Measurements from ENCODE around the gene TIMP2.

DNA sequence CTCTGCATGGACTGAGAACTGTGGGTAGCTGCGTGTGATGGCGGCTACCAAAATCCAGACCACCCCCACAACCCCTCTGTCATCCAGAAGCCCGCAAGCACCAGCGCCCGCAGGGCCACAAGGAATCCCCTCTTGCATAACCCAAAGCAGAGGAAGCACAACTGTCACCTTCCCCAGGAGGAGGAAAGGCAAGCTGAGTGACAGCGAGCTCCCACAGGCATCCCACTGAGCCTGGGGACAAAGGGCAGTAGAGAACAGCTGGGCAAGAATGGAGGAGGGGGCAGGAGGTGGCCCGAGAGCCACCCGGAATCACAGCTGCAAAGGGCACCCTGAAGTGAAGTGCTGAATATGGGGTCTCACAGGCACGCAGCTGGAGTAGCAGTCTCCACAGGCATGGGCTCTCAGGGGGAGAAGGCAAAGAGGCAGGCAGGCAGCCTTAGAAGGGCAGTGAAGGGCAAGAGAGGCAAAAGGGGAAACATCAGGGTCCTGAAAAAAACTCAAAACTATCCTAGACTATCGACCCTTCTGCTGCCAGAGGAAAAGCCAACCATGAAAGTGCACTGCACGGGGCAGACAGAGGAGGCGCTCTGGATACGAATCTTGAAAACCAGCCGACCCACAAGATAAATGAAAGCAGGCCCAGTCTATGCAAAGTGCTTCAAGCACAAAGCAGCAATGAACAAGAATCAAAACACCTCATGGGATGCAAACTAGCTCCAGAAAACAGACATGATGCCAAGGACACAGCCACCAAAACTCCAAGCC lies 101.7 kb downstream of the TIMP2 start:
- TF ChIP-seq, protein P1, sequence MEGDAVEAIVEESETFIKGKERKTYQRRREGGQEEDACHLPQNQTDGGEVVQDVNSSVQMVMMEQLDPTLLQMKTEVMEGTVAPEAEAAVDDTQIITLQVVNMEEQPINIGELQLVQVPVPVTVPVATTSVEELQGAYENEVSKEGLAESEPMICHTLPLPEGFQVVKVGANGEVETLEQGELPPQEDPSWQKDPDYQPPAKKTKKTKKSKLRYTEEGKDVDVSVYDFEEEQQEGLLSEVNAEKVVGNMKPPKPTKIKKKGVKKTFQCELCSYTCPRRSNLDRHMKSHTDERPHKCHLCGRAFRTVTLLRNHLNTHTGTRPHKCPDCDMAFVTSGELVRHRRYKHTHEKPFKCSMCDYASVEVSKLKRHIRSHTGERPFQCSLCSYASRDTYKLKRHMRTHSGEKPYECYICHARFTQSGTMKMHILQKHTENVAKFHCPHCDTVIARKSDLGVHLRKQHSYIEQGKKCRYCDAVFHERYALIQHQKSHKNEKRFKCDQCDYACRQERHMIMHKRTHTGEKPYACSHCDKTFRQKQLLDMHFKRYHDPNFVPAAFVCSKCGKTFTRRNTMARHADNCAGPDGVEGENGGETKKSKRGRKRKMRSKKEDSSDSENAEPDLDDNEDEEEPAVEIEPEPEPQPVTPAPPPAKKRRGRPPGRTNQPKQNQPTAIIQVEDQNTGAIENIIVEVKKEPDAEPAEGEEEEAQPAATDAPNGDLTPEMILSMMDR (conservative IDR thresholded peaks at IDR 0.05; ENCODE audit: low read depth in 2 of 2), result peak; percentile 5 to 34; a peak in 2 of 4 replicates
- no peak for TF ChIP-seq JUNB (IDR thresholded peaks at IDR 0.05; ENCODE audit: unreplicated experiment)
- no peak for TF ChIP-seq EZH2 (IDR thresholded peaks at IDR 0.05; ENCODE audit: low read depth, unreplicated experiment)
- TF ChIP-seq POLR2AphosphoS5 (IDR thresholded peaks at IDR 0.05; ENCODE audit: low read depth), result no peak
- TF ChIP-seq STAT1 (IDR thresholded peaks at IDR 0.05; ENCODE audit: unreplicated experiment), result no peak
- TF ChIP-seq, protein P2, sequence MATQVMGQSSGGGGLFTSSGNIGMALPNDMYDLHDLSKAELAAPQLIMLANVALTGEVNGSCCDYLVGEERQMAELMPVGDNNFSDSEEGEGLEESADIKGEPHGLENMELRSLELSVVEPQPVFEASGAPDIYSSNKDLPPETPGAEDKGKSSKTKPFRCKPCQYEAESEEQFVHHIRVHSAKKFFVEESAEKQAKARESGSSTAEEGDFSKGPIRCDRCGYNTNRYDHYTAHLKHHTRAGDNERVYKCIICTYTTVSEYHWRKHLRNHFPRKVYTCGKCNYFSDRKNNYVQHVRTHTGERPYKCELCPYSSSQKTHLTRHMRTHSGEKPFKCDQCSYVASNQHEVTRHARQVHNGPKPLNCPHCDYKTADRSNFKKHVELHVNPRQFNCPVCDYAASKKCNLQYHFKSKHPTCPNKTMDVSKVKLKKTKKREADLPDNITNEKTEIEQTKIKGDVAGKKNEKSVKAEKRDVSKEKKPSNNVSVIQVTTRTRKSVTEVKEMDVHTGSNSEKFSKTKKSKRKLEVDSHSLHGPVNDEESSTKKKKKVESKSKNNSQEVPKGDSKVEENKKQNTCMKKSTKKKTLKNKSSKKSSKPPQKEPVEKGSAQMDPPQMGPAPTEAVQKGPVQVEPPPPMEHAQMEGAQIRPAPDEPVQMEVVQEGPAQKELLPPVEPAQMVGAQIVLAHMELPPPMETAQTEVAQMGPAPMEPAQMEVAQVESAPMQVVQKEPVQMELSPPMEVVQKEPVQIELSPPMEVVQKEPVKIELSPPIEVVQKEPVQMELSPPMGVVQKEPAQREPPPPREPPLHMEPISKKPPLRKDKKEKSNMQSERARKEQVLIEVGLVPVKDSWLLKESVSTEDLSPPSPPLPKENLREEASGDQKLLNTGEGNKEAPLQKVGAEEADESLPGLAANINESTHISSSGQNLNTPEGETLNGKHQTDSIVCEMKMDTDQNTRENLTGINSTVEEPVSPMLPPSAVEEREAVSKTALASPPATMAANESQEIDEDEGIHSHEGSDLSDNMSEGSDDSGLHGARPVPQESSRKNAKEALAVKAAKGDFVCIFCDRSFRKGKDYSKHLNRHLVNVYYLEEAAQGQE (IDR thresholded peaks at IDR 0.05; ENCODE audit: unreplicated experiment), result no peak
- TF ChIP-seq, protein P3, sequence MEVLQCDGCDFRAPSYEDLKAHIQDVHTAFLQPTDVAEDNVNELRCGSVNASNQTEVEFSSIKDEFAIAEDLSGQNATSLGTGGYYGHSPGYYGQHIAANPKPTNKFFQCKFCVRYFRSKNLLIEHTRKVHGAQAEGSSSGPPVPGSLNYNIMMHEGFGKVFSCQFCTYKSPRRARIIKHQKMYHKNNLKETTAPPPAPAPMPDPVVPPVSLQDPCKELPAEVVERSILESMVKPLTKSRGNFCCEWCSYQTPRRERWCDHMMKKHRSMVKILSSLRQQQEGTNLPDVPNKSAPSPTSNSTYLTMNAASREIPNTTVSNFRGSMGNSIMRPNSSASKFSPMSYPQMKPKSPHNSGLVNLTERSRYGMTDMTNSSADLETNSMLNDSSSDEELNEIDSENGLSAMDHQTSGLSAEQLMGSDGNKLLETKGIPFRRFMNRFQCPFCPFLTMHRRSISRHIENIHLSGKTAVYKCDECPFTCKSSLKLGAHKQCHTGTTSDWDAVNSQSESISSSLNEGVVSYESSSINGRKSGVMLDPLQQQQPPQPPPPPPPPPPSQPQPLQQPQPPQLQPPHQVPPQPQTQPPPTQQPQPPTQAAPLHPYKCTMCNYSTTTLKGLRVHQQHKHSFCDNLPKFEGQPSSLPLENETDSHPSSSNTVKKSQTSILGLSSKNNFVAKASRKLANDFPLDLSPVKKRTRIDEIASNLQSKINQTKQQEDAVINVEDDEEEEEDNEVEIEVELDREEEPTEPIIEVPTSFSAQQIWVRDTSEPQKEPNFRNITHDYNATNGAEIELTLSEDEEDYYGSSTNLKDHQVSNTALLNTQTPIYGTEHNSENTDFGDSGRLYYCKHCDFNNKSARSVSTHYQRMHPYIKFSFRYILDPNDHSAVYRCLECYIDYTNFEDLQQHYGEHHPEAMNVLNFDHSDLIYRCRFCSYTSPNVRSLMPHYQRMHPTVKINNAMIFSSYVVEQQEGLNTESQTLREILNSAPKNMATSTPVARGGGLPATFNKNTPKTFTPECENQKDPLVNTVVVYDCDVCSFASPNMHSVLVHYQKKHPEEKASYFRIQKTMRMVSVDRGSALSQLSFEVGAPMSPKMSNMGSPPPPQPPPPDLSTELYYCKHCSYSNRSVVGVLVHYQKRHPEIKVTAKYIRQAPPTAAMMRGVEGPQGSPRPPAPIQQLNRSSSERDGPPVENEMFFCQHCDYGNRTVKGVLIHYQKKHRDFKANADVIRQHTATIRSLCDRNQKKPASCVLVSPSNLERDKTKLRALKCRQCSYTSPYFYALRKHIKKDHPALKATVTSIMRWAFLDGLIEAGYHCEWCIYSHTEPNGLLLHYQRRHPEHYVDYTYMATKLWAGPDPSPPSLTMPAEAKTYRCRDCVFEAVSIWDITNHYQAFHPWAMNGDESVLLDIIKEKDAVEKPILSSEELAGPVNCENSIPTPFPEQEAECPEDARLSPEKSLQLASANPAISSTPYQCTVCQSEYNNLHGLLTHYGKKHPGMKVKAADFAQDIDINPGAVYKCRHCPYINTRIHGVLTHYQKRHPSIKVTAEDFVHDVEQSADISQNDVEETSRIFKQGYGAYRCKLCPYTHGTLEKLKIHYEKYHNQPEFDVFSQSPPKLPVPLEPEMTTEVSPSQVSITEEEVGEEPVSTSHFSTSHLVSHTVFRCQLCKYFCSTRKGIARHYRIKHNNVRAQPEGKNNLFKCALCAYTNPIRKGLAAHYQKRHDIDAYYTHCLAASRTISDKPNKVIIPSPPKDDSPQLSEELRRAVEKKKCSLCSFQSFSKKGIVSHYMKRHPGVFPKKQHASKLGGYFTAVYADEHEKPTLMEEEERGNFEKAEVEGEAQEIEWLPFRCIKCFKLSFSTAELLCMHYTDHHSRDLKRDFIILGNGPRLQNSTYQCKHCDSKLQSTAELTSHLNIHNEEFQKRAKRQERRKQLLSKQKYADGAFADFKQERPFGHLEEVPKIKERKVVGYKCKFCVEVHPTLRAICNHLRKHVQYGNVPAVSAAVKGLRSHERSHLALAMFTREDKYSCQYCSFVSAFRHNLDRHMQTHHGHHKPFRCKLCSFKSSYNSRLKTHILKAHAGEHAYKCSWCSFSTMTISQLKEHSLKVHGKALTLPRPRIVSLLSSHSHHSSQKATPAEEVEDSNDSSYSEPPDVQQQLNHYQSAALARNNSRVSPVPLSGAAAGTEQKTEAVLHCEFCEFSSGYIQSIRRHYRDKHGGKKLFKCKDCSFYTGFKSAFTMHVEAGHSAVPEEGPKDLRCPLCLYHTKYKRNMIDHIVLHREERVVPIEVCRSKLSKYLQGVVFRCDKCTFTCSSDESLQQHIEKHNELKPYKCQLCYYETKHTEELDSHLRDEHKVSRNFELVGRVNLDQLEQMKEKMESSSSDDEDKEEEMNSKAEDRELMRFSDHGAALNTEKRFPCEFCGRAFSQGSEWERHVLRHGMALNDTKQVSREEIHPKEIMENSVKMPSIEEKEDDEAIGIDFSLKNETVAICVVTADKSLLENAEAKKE (CRISPR knock-in tag; IDR thresholded peaks at IDR 0.05), result no peak
- TF ChIP-seq, protein P4, sequence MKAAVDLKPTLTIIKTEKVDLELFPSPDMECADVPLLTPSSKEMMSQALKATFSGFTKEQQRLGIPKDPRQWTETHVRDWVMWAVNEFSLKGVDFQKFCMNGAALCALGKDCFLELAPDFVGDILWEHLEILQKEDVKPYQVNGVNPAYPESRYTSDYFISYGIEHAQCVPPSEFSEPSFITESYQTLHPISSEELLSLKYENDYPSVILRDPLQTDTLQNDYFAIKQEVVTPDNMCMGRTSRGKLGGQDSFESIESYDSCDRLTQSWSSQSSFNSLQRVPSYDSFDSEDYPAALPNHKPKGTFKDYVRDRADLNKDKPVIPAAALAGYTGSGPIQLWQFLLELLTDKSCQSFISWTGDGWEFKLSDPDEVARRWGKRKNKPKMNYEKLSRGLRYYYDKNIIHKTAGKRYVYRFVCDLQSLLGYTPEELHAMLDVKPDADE (IDR thresholded peaks at IDR 0.05), result no peak
- TF ChIP-seq EZH2phosphoT487 (IDR thresholded peaks at IDR 0.05; ENCODE audit: unreplicated experiment), result no peak
- TF ChIP-seq ZNF331 (CRISPR knock-in tag; IDR thresholded peaks at IDR 0.05; ENCODE audit: low read depth), result no peak
- no peak for TF ChIP-seq CREB1 (CRISPR knock-in tag; IDR thresholded peaks at IDR 0.05; ENCODE audit: low read depth)
- no peak for TF ChIP-seq ZNF114 (CRISPR knock-in tag; IDR thresholded peaks at IDR 0.05)

Measured in GM23338 (cell line).